Measurements from ENCODE around the gene SPAG5.

GRCh38 chr17:28641579-28641978 is 42.8 kb upstream of the SPAG5 start:
- no peak for TF ChIP-seq CTCF (conservative IDR thresholded peaks at IDR 0.05 in 1 of 2, IDR thresholded peaks at IDR 0.05 in 1 of 2; ENCODE audit: extremely low read depth in 1 of 2, insufficient read depth in 1 of 2, low read depth in 1 of 2, low read length in 2 of 2)
- no peak for TF ChIP-seq EZH2 (IDR thresholded peaks at IDR 0.05; ENCODE audit: borderline replicate concordance, low read length)

All from mammary epithelial cell (primary cell).